Activated CD8-positive, alpha-beta T cell treated with anti-CD3 and anti-CD28 coated beads, Interleukin-2, amount 10 ng/mL, durations not matched to agents 7 days and 5 days (primary cell): Measurements from ENCODE around the gene ZBTB32. TPM values are rescaled to one million over a fixed set of nuclear protein-coding genes. Genes with fewer than 3 reads are reported as not detected.

Experiments used
- ATAC-seq: fragments of 150-1000 bp; cut with Tn5 transposase; one replicate; pipeline ENCODE4 v1.10.0; 2021; ENCODE audit warnings: moderate library complexity
- CTCF ChIA-PET: fragments of 350-600 bp; sonication (Branson Sonifier 250); formaldehyde crosslinking; loops from one replicate; lab custom pipeline; 2021; ENCODE audit warnings: antibody characterized with exemption; lab: Charles Lee
- POLR2A ChIA-PET: fragments of 350-600 bp; sonication (Branson Sonifier 250); formaldehyde crosslinking; loops from one replicate; lab custom pipeline; 2021; ENCODE audit warnings: antibody characterized with exemption; lab: Charles Lee
- DNase-seq: peaks from one replicate; pipeline ENCODE4 v3.0.0-alpha.2; 2020
- H3K27ac Mint-ChIP-seq: one replicate; pipeline ENCODE4 v1.8.0; 2021; ENCODE audit warnings: mild to moderate bottlenecking, mixed read lengths
- H3K27me3 Mint-ChIP-seq: one replicate; pipeline ENCODE4 v1.8.0; 2021; ENCODE audit warnings: low read depth, mixed read lengths
- H3K36me3 Mint-ChIP-seq: one replicate; pipeline ENCODE4 v1.8.0; 2021; ENCODE audit warnings: low read depth, mixed read lengths
- H3K4me1 Mint-ChIP-seq: one replicate; pipeline ENCODE4 v1.8.0; 2021; ENCODE audit warnings: low read depth, mixed read lengths
- H3K4me3 Mint-ChIP-seq: one replicate; pipeline ENCODE4 v1.8.0; 2021; ENCODE audit warnings: mild to moderate bottlenecking, mixed read lengths
- H3K9me3 Mint-ChIP-seq: one replicate; pipeline ENCODE4 v1.8.0; 2022; ENCODE audit warnings: mixed read lengths; ENCODE audit not compliant: insufficient read depth
- total RNA-seq, 2 experiments: library from RNA; stranded (reverse); gene quantifications; one replicate each; pipeline ENCODE4 v1.2.3, GENCODE V29; 2021

Gene ZBTB32
- total RNA-seq, 2 experiments from 2014 or later: 37.4 to 41.4 TPM

- POLR2A ChIA-PET: interaction anchor here (0.8 to 1.9 kb wide), 4 partner anchors 27 to 40 kb away, joined by 3 to 8 read pairs (median 5); partner anchors contain the start of gene KMT2B
These were observed 41.7 kb downstream of the ZBTB32 start for GRCh38 chr19:35746087-35746462.

GRCh38 chr19:35746531-35746930 lies 42.2 kb downstream of the ZBTB32 start:
- peaks cover 68% of the 10 kb centered on the region for H3K4me1 Mint-ChIP-seq
- DNase-seq: no peak
- peak overlapping the region; percentile 99 for H3K27ac Mint-ChIP-seq
- POLR2A ChIA-PET: interaction anchor here (1.4 to 1.8 kb wide), 2 partner anchors 29 to 35 kb away, joined by 3 to 8 read pairs; partner anchors contain the start of gene KMT2B
- H3K4me3 Mint-ChIP-seq: peak overlapping the region; percentile 93
- no peaks in the 10 kb centered on the region for H3K9me3 Mint-ChIP-seq
- no peaks in the 10 kb centered on the region for H3K27me3 Mint-ChIP-seq
- ATAC-seq: no peak
- H3K36me3 Mint-ChIP-seq: peaks cover 18% of the 10 kb centered on the region
- CTCF ChIA-PET: no interaction called here

More at GRCh38 chr19:35746087-35746462, 41.7 kb downstream of the ZBTB32 start:
- no peaks in the 10 kb centered on the region for H3K27me3 Mint-ChIP-seq
- ATAC-seq (no peak), DNase-seq (no peak)
- H3K4me3 Mint-ChIP-seq: peak overlapping the region; percentile 93
- CTCF ChIA-PET: interaction anchor here (1.3 to 1.9 kb wide), 5 partner anchors 10 to 197 kb away, joined by 3 to 6 read pairs (median 5); no protein-coding TSS in a partner anchor
- peaks cover 68% of the 10 kb centered on the region for H3K4me1 Mint-ChIP-seq
- peak overlapping the region; percentile 99 for H3K27ac Mint-ChIP-seq
- peaks cover 18% of the 10 kb centered on the region for H3K36me3 Mint-ChIP-seq
- no peaks in the 10 kb centered on the region for H3K9me3 Mint-ChIP-seq

DNA sequence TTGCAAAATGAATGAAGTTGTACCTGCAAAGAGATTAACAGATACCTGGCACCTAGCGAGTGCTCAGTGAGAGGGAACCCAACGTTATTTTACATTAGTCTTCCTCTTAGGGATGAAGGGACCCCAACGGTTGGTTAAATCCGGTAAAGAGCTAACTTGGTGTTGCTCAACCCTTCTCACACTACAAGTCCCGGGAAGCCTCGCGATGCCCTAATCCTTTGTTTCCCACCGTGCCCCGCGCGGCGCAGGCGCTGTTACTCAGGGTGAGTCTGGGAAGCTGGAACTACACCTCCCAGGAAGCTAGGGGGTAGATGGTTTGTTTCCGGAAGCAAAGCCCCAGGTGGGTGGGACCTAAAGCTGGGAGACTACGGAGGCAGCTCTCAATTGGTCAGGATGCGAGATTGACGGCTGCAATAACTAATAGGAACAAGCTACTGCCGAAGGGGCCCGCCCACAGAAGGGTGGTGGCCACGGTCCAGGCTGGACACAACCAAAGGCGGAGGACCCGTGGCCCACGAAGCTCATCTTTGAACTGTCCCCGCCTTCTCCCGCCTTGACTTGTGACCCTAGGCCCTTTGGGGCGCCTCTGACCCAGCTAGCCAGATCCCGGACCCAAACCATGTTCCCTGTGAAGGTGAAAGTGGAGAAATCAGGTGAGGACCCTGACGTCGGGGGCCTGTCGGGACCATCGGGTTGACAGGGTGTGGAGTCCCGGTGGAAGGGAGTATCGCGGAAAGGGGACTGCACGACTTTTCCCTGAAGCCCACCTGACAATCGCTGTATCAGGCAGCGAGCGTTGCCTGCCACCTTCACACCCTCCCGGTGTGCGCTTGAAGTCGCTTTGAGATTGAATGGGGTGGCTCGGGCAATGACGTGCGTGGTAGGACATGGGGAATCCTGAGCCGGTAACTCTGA lies 44.0 kb downstream of the ZBTB32 start, which contains the start of gene LIN37:
LIN37 (plus strand) TSS at position 471 of the 915 bp plus-strand sequence; CDS start at position 620, 149 bp downstream.
- H3K4me1 Mint-ChIP-seq: peaks cover 54% of the 10 kb centered on the region
- no peaks in the 10 kb centered on the region for H3K9me3 Mint-ChIP-seq
- DNase-seq (peak; percentile 100), ATAC-seq (peak; percentile 79)
- POLR2A ChIA-PET: interaction anchor here (0.8 to 1.6 kb wide), 6 partner anchors 9 to 183 kb away, joined by 3 to 6 read pairs (median 5); partner anchors contain the start of genes HSPB6 and KMT2B
- H3K36me3 Mint-ChIP-seq: peaks cover 9% of the 10 kb centered on the region
- CTCF ChIA-PET: interaction anchor here (0.6 to 1.4 kb wide), 11 partner anchors 11 to 183 kb away, joined by 3 to 7 read pairs (median 4); no protein-coding TSS in a partner anchor
- H3K27ac Mint-ChIP-seq: peak within 1 kb of the TSS; percentile 96
- peak within 1 kb of the TSS; percentile 99 for H3K4me3 Mint-ChIP-seq
- no peaks in the 10 kb centered on the region for H3K27me3 Mint-ChIP-seq

DNA sequence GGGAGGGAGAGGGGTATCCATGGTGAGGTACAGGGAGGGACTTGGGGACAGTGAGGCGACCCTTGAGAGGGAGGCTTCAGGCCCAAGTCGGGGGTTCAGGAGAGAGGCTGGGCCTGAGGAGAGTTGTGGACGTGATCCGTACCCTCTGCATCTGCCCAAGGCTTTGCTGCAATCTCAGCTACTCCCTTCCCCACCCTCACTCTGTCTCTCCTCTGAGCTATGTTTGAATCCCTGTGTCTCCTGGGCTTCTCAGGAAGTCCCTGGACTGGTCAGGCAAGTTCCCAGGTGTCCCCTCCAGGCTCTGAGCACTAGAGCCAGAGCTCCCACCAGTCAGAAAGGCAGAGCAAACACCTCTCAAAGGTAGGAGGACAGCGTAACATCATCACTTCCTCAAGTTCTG lies 45.8 kb downstream of the ZBTB32 start:
- H3K4me1 Mint-ChIP-seq: peaks cover 47% of the 10 kb centered on the region
- H3K9me3 Mint-ChIP-seq: no peaks in the 10 kb centered on the region
- H3K36me3 Mint-ChIP-seq: peaks cover 11% of the 10 kb centered on the region
- H3K4me3 Mint-ChIP-seq: peak overlapping the region; percentile 30
- CTCF ChIA-PET: no interaction called here
- POLR2A ChIA-PET: interaction anchor here (0.7 kb wide), 1 partner anchor 102 kb away, joined by 3 read pairs; the partner anchor contains the start of gene COX6B1
- ATAC-seq (no peak), DNase-seq (no peak)
- no peak overlapping the region for H3K27ac Mint-ChIP-seq
- no peaks in the 10 kb centered on the region for H3K27me3 Mint-ChIP-seq

GRCh38 chr19:35751839-35752745 lies 47.7 kb downstream of the ZBTB32 start:
- ATAC-seq: no peak
- Mint-ChIP-seq H3K4me3 (no peak overlapping the region), H3K4me1 (peaks cover 42% of the 10 kb centered on the region), H3K36me3 (peaks cover 13% of the 10 kb centered on the region), H3K9me3 (no peaks in the 10 kb centered on the region), H3K27me3 (no peaks in the 10 kb centered on the region), H3K27ac (no peak overlapping the region)
- no peak for DNase-seq
- POLR2A ChIA-PET: interaction anchor here (0.6 kb wide), 1 partner anchor 11 kb away, joined by 4 read pairs; no protein-coding TSS in a partner anchor
- CTCF ChIA-PET: interaction anchor here (1.3 kb wide), 1 partner anchor 67 kb away, joined by 3 read pairs; no protein-coding TSS in a partner anchor

GRCh38 chr19:35752746-35753350 lies 48.5 kb downstream of the ZBTB32 start:
- Mint-ChIP-seq H3K36me3 (peaks cover 15% of the 10 kb centered on the region), H3K27me3 (no peaks in the 10 kb centered on the region), H3K27ac (no peak overlapping the region), H3K4me3 (no peak overlapping the region), H3K9me3 (no peaks in the 10 kb centered on the region), H3K4me1 (peaks cover 42% of the 10 kb centered on the region)
- ChIA-PET POLR2A (no interaction called here), CTCF (no interaction called here)
- DNase-seq (no peak), ATAC-seq (no peak)

- ChIA-PET POLR2A (no interaction called here), CTCF (no interaction called here)
- H3K4me1 Mint-ChIP-seq: peaks cover 36% of the 10 kb centered on the region
- DNase-seq (no peak), ATAC-seq (no peak)
- H3K27ac Mint-ChIP-seq: no peak overlapping the region
- H3K36me3 Mint-ChIP-seq: peaks cover 15% of the 10 kb centered on the region
- H3K27me3 Mint-ChIP-seq: no peaks in the 10 kb centered on the region
- no peak overlapping the region for H3K4me3 Mint-ChIP-seq
- no peaks in the 10 kb centered on the region for H3K9me3 Mint-ChIP-seq
These were observed 49.4 kb downstream of the ZBTB32 start for GRCh38 chr19:35753634-35754369.

DNA sequence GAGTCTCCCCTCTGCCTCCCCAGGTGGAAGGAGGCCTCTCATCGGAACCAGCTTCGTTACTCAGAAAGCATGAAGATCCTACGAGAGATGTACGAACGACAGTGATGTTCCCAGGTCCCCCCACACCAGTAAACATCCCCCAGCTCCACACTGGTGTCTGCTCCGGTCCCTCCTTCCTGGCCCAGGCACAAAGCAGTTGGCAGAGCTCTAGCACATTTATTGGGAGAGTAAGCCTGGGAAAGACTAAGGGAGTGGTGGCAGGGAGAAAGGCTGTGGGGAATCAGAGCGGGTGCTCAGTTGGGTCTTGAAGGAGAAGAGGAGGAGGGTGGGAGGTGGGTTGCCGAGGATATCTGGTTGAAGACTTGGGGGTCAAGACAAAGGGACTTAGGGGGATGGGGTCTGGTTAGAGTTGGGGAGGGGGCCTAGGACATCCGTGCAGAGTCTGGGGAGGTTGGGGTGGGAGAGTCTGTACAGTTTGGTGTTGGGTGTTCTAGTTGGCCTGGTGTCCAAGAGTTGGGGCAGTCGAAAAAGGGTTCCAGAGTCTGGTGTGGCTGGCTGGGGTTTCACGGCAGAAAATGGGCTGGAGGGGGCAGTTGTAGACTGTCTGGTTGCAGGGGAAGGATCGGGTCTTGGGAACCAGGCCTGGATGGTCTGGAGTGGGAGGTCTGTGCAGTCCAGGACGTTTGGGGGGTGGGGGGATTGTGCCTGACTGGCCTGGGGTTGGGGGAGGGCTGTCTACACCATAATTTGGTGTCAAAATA lies 50.2 kb downstream of the ZBTB32 start:
- Mint-ChIP-seq H3K27ac (no peak overlapping the region), H3K4me3 (no peak overlapping the region), H3K27me3 (no peaks in the 10 kb centered on the region), H3K36me3 (peaks cover 20% of the 10 kb centered on the region), H3K4me1 (peaks cover 40% of the 10 kb centered on the region), H3K9me3 (no peaks in the 10 kb centered on the region)
- no peak for ATAC-seq
- ChIA-PET POLR2A (no interaction called here), CTCF (no interaction called here)
- no peak for DNase-seq

- Mint-ChIP-seq H3K36me3 (peaks cover 24% of the 10 kb centered on the region), H3K4me3 (no peak overlapping the region), H3K27me3 (no peaks in the 10 kb centered on the region), H3K9me3 (no peaks in the 10 kb centered on the region), H3K4me1 (peaks cover 37% of the 10 kb centered on the region), H3K27ac (no peak overlapping the region)
- ChIA-PET POLR2A (no interaction called here), CTCF (interaction anchor here (1.0 kb wide), 1 partner anchor 10 kb away, joined by 3 read pairs; the partner anchor contains the start of genes PSENEN and U2AF1L4)
- ATAC-seq: no peak
- DNase-seq: no peak
These were observed 50.8 kb downstream of the ZBTB32 start for GRCh38 chr19:35755131-35755549.
